ENCODE data around the gene PHRF1.
A peak's percentile ranks its signal among the peaks of the same experiment; 100 is the strongest.

The PHRF1 gene

DNA sequence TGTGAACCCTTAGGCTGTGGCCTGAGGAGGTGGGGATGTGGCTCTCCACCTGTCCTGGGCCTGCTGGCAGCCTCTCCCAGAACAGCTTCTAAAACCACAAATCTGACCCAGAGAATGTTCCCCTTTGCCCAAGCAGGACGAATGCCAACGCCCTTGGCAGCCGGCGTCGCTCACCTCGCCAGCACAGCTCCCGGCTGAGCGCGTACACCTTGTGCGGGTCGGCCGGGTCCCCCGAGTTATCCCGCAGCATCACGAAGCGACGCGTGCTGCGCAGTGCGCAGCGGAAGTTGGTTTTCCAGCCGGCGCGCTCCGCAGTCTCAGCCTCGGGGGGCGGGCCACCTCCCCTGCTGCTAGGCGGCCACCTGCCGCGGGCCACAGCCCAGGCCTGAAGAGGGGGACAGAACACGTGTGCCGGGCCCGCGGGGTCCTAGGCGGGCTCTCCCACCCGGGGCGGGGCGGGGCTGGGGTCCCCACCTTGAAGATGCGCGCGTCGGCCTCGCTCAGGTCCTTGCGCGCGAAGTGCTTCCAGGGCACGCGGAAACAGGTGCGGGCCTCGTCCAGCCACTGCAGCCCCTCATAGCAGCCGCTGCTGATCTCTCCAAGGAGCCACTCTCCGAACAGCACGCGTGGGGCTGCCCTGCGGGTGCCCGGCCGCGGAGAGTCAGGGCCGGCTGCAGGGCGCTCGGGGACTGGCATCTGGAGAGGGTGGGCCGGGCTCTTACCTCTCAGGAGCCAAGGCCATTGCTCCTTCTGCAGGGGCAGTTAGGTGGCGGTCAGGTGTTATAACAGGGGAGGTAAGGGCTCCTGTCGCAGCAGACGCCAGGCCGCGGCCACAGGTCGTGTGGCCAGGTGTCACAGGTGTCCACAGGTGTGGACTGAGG lies 38.6 kb downstream of the PHRF1 start:
- DNase-seq (ENCODE audit: low read depth): no peak

DNA sequence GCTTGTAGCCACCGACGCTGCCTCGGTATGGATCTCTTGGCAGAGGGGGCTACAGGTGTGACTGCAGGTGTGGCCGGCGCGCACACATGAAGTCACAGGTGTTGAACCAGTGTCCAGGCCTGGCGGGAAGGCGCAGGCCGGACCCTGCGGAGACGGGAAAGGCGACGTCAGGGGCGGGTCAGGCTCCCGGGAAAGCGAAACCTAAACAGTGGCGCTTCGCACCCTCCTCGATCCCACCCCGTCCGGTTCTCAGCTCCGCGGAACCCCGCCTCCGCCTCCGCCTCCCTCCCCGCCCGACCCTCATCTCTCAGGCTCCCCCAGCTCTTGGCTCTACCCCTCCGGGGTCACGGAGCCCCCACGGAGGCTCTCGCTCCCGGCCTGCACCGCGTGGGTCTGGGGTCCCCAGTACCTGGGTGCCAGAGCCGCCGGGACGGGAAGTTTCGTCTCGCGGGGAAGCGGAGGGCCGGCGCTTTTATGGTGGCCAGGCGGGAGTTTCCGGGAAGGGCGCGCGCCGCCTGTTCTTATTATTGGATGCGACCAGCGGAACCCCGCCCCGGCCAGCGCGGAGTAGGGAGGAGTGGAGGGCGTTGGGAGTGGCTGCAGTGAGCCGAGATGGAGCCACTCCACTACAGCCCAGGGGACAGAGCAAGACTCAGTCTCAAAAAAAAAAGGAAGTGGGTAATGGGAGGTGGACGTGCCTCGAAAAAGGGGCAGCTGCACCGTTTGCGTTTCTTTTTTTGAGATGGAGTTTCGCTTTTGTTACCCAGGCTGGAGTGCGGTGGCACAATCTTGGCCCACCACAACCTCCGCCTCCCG lies 39.4 kb downstream of the PHRF1 start, which contains the start of gene IRF7:
Gene IRF7, minus strand, starts transcription at position 447 of the 816 bp plus-strand sequence. CDS start 586 bp downstream, outside the sequence.
- DNase-seq (ENCODE audit: low read depth): peak; percentile 78

DNA sequence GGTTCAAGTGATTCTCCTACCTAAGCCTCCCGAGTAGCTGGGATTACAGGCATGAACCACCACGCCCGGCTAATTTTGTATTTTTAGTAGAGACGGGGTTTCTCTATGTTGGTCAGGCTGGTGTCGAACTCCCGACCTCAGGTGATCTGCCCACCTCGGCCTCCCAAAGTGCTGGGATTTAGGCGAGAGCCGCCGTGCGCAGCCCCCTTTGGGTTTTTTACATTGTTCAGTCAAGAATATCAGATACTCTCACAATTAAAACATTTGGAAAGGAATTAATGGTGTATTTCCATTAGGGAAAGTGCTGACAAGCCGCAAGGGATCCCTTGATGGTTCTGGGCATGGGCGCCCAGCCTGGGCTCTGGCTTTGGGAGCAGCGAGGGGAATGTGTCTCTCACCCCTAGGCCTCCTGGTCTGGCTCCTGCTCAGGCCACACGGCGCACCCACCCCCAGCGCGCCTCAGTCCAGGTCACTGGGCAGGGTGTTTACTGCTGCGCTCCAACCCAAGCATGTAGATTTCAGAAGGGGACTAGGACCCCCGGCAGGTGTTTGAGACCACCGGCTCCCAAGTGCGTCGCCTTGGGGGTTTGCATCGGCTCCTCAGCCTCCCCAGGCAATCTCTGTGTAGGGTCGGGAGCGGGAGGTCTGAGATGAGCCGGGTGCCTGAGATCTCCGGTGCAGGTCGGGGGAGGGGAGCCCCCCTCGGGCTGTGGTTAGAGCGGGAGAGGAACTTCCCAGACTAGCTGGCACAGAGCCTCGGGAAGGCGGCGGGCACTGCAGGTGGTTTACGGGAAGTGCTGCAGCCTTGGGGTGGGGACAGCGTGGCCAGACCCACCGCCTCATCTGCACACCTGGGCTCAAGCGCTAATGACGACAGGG lies 40.3 kb downstream of the PHRF1 start:
- no peak for DNase-seq (ENCODE audit: low read depth)

DNA sequence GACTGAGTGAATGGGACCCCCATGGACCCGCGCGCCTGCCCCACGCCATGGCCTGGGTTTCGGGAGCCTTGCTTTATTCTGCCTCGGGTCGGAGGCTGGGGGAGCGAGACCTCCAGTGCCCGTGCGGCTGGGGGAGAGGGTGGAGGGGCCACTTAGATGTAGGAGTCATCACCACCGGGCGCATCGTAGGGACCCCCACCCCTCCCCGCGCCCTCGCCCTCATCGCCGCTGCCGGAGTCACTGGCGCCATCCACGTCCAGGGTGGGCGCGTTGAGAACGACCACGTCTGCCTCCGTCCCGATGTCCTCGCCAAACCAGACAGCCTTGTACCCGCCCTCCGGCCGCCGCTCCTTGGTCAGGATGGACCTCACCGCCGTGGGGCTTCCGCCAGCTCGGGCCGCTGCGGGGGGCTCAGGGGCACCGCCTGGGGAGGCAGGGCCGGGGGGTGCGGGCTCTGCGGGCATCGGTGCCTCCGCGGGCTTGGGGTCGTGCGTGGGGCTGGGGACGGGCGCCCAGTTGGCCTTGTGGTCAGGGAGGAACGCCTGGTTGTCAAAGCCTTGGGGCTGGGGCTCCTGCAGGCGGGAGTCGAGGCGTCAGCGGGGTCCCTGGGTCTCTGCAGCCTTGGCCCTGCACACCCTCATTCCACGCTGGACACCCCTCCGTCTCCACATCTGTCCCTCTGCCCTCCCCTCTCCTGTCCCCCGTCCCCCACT lies 41.1 kb downstream of the PHRF1 start:
- no peak for DNase-seq (ENCODE audit: low read depth)

DNA sequence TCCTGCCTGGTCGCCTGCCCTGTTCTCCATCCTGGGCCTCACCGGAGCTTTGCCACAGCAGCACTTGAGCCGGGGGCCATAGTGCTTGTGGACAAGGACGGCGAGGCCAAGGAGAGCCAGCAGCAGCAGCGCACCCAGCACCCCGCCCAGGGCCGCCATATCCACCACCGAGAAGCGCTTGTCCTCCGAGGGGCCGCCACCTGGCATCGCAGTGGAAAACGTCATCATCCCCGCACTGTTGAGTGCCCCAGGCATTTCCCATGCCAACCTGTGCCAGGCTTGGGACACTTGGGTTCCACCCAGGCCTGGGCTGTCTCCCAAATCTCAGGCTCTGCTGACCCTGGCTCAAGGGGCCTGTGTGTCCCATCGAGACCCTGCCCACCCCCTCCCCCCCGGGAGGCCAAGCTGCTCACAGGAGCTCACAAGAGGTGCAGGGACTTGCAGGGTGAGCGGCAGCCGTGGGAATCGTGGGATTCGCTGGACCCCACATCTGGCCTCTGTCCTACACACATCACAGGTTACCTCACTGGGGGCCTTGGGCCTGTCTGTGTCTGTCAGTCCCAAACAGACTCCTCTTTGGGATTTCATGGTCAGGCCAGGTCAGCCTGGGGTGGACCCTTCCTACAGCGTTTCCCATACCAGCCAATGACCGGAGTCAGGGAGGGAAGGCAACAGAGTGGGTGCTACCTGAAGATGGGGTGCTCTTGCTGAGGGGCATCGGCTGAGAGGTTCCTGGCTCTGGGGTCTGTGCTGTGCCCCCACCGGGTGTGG lies 41.8 kb downstream of the PHRF1 start:
- no peak for DNase-seq (ENCODE audit: low read depth)

DNA sequence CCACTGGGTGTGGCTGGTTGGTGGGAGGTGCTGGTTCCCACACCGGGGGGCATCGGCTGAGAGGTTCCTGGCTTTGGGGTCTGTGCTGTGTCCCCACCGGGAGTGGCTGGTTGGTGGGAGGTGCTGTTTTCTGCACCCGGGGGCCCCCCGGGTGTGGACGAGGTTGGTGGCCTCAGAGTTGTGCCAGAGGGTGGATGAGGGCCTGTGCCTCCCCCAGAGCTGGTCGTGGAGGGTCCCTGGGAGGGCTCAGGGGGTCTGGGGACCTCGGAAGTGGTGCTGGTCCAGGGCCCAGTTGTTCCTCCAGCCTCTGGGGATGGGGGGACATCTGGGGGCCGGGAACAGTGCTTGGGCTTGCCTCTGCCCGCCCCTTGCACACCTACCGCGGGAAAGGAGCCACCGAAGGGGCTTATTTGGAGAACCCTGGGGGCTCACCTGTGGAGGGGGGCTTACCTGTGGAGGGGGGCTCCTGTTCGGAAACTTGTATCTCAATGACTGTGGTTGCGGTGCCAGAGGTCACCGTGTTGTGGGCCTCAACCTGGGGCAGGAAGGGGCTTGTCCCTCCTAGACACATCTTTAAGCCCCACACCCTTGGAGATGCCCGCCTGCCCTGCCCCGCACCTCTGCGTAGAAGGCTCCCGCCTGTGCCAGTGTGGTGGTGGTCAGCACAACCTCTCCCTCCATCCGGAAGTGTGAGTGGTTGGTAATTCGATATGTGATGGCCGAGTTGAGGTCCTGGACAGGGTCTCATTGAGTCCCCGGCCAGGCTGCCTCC lies 42.8 kb downstream of the PHRF1 start:
- DNase-seq (ENCODE audit: low read depth): no peak

DNA sequence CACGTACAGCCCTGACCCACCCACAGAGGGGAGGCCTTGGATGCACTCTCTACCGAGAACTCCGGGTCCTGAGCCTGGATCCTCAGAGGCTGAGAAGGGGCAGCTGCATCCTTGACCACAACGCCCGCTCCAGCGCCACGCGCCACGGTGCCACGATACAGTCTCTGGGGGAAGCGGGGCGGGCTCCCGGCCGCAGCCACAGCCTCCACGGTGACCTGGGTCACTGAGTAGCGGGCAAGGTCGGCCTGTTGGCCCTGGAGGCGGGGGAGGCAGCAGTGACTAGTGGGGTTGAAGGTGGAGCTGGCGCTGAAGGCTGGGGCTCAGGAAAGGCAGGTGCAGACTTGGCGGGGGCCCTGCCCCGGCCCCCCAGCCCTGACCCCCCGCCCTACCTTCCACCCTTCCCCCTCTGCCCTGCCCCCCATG lies 43.4 kb downstream of the PHRF1 start:
- DNase-seq (ENCODE audit: low read depth): no peak

DNA sequence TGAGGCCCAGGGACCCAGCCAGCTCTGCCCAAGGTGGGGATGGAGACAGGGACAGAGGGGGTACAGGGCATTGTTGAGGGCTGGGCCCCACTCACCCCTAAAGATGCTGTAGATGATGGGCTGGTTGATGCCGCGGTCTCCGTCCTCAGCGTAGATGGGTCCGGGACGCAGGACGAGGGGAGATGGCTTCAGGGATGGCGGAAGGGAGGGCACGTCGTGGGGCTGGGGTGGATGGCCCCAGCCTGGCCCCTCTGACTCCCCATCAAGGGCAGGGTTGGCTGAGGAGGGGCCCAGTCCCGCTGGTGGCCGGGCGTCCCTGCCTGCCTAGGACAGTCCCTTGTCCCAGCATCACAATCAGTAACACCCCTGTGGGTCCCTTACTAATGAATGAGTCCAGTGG lies 43.9 kb downstream of the PHRF1 start:
- DNase-seq (ENCODE audit: low read depth): no peak

DNA sequence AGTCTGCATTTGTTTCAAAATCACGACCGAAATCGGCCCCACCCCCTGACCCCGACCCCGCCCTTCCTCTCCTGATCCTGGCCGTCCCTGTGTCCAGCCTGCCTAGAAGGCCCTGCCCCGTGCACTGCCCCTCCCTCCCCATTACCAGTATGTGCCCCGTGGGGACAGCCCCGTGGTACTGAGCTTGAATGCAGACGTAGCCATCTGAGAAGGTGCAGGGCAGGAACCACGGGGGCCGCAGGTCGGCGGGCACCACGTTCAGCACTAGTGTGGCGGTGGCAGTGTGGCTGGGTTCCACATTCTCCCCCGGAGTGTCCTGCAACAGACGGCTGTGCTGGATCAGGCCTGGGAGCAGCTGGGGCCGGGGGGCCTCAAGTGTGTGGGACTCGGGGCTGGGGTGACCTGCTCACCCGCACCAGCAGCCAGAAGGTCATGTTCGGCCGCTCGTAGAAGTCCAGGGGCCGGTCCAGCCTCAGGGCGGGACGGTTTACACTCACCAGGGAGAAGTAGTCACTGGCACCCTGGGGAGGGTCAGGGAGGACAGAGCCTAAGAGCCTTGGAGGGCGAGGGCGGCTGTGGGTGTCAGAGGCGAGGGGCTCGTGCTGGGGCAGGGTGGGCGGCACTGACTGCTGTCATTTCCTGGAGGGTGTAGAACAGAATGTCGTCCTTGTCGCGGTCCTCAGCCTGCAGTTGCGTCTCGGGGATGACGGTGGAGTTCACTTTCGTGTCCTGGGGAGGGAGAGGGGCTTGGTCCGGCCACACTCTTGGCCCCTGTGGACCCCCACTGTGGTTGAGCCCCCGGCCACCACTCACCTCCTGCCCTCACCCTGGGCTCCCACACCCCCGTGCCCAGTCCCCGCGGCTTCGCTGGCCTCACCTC lies 44.9 kb downstream of the PHRF1 start:
- DNase-seq (ENCODE audit: low read depth): no peak

DNA sequence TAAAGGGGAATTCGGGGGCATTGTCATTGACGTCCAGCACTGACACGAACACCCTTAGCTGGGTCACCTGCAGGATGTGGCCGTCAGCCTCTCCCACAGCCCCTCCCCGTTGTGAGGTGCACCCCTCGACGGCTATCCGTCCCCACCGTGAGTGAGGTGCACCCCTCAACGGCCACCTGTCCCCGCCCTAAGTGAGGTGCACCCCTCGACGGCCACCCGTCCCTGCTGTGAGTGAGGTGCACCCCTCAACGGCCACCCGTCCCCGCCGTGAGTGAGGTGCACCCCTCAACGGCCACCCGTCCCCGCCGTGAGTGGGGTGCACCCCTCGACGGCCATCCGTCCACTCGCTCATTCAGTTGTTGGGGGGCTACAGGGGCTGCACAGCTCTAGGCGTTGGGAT lies 45.6 kb downstream of the PHRF1 start:
- DNase-seq (ENCODE audit: low read depth): no peak

DNA sequence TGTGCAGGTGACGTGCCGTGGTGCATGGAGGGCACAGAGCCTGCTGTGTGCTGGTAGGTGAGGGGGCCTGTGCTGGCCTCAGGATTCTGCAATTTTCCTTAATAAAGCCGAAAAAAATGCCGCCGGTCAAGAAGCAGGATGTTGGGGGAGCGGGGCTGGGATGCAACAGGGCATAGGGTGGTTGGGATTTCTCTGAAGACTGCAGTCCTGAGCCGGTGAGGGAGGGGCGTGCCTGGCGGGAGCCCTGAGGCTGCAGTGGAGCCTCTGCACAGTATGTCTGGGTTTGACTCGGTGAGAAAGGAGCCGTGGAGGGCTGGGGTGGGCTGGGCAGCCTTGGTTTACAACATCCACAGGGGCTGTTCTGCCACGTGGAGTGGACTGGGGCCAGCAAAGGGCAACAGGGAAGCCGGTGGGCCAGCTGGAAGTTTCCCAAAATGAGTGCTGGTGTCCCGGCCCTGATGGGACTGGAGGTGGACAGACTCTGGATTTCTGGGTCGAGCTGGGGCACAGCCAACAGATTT lies 47.1 kb downstream of the PHRF1 start:
- no peak for DNase-seq (ENCODE audit: low read depth)

DNA sequence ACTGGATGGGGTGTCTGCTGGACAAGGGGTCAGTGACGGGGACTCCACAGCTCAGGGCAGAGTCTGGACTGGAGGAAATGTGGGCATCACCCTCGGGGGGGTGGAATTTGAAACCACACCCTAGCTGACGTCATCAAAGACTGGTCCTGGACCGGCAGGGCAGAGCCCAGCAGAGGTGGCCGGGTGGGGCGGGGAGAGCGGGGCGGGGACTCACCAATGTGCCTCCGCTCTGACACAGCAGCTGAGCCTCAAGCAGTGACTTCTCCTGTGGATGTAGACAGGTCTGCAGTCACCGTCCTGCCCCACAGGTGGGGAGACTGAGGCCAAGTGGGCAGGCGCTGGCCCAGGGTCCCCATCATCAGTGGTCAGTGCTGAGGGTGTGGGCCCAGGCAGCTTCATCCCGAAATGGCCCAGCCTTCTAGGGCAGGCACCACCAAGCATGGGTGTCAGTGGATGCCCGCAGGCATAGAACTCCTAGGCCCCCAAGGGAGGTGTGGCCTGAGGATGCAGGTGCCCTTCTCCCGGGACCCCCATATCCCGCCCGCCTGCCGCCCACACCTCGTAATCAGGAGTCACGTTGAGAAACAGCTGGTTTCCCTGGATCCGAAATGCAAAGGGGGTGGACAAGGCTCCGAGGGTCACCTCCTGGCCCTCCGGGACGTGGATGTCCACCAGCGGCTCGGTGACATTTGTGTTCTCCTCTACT lies 47.9 kb downstream of the PHRF1 start:
- no peak for DNase-seq (ENCODE audit: low read depth)

DNA sequence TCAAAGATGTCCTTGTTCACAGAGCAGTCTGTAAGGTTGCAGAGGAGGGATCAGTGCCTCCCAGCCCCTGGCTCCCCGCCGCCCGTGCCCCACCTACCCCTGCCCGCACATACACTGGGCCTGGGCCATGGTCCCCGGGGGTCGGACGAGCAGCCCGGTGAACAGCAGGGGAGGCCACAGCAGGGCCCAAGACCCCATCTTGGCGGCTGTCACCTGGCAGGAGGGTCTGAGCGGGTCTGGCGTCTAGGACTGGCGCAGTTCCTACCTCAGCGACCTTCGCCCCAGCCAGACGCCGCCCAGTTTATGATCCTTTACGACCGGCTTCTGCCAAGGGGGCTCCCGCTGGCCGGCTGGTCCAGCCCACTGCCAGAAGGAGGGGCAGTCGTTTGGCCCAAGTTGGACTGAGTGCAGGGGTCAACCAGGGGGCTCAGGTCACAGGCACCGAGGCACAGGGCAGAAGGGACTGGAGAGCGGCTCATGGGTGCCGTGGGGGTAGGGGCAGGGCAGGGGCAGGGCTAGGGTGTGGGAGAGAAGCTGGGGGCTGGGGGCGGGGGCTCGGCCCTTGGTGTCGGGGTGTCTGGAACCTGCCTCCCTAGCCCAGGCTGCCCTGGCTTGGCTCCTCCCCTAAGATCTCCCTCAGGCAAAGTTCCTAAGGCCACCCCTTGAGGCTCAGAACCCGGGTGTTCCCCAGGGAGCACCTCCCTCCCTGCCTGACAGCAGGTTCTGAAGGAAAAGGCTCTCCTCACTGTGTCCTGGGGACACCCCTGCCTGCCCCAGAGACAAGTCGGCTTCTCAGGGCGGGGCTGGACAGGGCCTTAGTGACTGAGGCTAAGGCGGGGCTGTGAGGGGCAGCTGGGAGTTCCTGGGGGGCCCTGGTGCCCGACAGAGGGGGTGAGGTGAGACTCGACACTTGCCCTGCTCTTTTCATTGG lies 48.7 kb downstream of the PHRF1 start, which contains the start of gene CDHR5:
Gene CDHR5, minus strand, starts transcription at position 251 of the 931 bp plus-strand sequence. Its CDS starts 53 bp downstream, at position 198.
- DNase-seq (ENCODE audit: low read depth): no peak

DNA sequence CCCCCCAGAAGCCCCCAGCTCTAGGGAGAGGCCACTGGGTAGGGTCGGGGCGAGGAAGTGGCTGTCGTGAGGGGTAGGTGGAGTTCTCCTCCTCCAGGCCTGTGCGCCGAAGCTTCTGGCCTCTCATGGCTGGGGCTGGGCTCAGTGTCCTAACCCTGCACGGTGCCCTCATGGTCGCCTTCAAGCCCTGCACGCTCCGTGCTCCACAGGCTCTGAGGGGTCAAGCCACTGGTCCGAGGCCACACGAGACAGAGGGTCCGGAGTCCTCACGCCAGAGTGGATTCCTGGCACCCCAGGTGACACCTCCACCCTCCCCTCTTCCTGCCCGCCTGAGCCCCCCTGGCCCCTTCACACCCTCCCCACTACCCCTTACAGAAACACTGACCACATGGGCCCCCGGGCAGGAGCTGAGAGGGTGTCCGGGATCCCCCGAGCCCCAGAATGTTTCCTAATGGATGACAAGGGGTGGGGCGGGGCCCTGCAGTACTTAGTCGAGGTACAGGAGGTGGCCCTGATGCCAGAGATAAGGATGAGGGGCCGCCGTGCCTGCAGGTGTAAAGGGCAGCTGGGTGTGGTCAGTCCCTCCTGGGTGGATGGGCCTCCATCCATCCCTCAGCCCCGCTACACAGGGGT lies 49.5 kb downstream of the PHRF1 start:
- no peak for DNase-seq (ENCODE audit: low read depth)

DNA sequence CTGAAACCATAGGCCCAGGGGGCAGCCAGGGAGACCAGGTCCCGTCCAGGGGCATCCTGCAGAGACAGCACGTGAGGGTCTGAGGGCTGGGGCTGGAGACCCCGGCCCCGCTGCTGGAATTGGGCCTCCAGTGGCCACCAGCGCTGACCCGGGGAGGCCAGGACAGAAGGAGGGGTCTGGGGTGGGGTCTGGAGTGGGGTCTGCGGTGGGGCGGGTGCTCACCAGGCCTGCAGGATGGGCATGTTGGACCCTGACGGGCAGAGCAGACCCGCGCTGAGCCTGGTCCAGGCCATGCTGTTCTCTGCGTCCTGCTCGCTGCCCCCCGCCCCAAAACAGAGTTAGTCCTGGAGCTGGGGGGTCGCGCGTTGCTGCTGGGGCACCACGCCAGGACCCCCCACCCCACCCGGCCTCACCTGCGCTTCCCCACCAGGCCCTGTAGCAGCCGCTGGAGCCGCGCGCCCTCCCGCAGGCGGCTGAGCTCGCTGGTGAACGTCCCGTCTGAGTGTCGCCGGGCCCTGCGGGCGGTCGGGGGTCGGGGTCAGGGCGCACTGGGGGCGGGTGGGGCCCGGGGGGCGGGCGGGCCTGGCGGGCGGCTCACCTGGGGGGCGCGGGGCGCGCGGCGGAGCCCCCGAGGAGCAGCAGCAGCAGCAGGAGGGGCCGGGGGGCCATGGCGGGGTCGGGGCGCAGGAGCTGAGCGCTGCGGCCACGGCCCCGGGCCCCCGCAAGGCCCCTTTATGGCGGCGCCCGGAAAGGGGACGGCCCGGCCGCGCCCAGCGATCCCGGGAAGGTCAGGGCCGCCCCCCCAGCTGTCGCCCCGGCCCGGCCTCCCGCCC lies 50.4 kb downstream of the PHRF1 start, which contains the start of gene SCT:
Gene SCT, minus strand, starts transcription at position 707 of the 833 bp plus-strand sequence. Its CDS starts 38 bp downstream, at position 669.
- no peak for DNase-seq (ENCODE audit: low read depth)

Measured in activated T-helper 1 cell treated with Interleukin-2 at 50 U/mL for 16 hours (primary cell).